Gastroesophageal sphincter (tissue), 3 donors: Measurements from ENCODE around the gene PCBP3.

Experiments
- EP300 ChIP-seq: sonication (generic); formaldehyde crosslinking; IDR thresholded peaks from one replicate; pipeline ENCODE4 v1.6.1; 2017; ENCODE audit warnings: antibody characterized with exemption, mild to moderate bottlenecking
- POLR2A ChIP-seq, 2 donors: fragments of 450-650 bp; IDR thresholded peaks; one replicate each; pipeline ENCODE4 v1.6.1; 2017; ENCODE audit warnings: antibody characterized with exemption in 2 of 2, mild to moderate bottlenecking in 2 of 2, moderate library complexity in 1 of 2
- POLR2AphosphoS5 ChIP-seq: sonication (generic); formaldehyde crosslinking; IDR thresholded peaks from one replicate; pipeline ENCODE4 v1.6.1; 2017; ENCODE audit warnings: antibody characterized with exemption
- TF ChIP-seq, protein P1 (sequence below), 4 experiments: fragments of 200-600 bp in 2 of 4; fragments of 450-650 bp in 2 of 4; sonication (generic) in 1 of 4; IDR thresholded peaks; one replicate each; pipeline ENCODE4 v1.5.1; 2017 to 2019; ENCODE audit warnings: antibody characterized with exemption in 4 of 4, mild to moderate bottlenecking in 2 of 4, moderate library complexity in 2 of 4

DNA sequence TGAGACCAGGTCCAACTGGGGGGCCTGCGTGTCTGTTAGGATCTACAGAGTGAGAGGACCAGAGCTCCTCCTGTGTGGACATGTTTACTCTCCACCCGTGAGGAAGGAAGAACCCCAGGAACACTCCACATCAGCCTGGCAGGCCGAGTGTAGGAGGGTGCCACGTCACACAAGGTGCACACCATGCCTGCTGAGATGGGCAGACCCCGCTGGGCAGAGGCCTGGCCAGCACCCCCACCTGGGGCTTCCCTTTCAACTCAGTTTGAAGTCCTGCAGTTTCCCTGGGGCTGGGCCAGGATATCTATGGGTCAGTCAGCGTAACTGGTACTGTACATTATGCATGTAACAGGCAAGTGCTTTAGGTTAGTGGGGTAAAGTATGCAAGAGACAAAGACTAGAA lies 30.1 kb upstream of the PCBP3 start:
- TF ChIP-seq, protein P1, sequence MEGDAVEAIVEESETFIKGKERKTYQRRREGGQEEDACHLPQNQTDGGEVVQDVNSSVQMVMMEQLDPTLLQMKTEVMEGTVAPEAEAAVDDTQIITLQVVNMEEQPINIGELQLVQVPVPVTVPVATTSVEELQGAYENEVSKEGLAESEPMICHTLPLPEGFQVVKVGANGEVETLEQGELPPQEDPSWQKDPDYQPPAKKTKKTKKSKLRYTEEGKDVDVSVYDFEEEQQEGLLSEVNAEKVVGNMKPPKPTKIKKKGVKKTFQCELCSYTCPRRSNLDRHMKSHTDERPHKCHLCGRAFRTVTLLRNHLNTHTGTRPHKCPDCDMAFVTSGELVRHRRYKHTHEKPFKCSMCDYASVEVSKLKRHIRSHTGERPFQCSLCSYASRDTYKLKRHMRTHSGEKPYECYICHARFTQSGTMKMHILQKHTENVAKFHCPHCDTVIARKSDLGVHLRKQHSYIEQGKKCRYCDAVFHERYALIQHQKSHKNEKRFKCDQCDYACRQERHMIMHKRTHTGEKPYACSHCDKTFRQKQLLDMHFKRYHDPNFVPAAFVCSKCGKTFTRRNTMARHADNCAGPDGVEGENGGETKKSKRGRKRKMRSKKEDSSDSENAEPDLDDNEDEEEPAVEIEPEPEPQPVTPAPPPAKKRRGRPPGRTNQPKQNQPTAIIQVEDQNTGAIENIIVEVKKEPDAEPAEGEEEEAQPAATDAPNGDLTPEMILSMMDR (IDR thresholded peaks at IDR 0.05) = no peak
- TF ChIP-seq POLR2AphosphoS5 (no peak), EP300 (no peak), POLR2A (IDR thresholded peaks at IDR 0.05) (no peak)
